SU-DHL-6 (cell line): ENCODE data around the gene ANKS6.

ENCODE experiments used
- H2AFZ ChIP-seq: fragments of 200-600 bp; sonication (generic); 2 replicates; pipeline ENCODE4 v1.6.1; 2014; ENCODE audit warnings: low read depth, mild to moderate bottlenecking, moderate library complexity, mixed read lengths, antibody characterized with exemption, low read length; ENCODE audit not compliant: severe bottlenecking
- H3F3A ChIP-seq: fragments of 200-600 bp; shearing (Covaris generic); 2 replicates; pipeline ENCODE4 v1.6.0; 2016; ENCODE audit warnings: antibody characterized with exemption, mild to moderate bottlenecking; ENCODE audit not compliant: insufficient read depth
- H3K27ac ChIP-seq: fragments of 200-600 bp; sonication (generic); 2 replicates; pipeline ENCODE4 v1.5.1; 2016; ENCODE audit warnings: low read depth, mild to moderate bottlenecking, low read length, moderate library complexity, mixed read lengths
- H3K27me3 ChIP-seq: fragments of 200-600 bp; sonication (generic), shearing (Covaris generic); 2 replicates; pipeline ENCODE4 v1.6.0; 2014; ENCODE audit warnings: mild to moderate bottlenecking, low read length
- H3K36me3 ChIP-seq: fragments of 200-600 bp; sonication (generic); 2 replicates; pipeline ENCODE4 v1.6.1; 2014; ENCODE audit warnings: mild to moderate bottlenecking, low read length, mixed read lengths
- H3K4me2 ChIP-seq: fragments of 300-600, 200-600 bp; shearing (Covaris generic), sonication (generic); 2 replicates; pipeline ENCODE4 v1.6.0; 2014; ENCODE audit warnings: low read length, low read depth, mild to moderate bottlenecking; ENCODE audit not compliant: poor library complexity, severe bottlenecking
- H3K4me3 ChIP-seq: fragments of 200-600 bp; sonication (generic); 2 replicates; pipeline ENCODE4 v1.5.1; 2014; ENCODE audit warnings: antibody characterized with exemption, low read length, mild to moderate bottlenecking, mixed read lengths; ENCODE audit not compliant: insufficient read depth, poor library complexity, severe bottlenecking
- H3K79me2 ChIP-seq: fragments of 200-600 bp; sonication (generic); 2 replicates; pipeline ENCODE4 v1.6.1; 2014; ENCODE audit warnings: mild to moderate bottlenecking, low read length, moderate library complexity; ENCODE audit not compliant: insufficient read depth
- H3K9ac ChIP-seq: fragments of 200-600 bp; sonication (generic); 2 replicates; pipeline ENCODE4 v1.7.0; 2014; ENCODE audit warnings: mild to moderate bottlenecking, low read length
- H3K9me2 ChIP-seq: fragments of 200-600 bp; sonication (generic); replicated peaks from 2 replicates; pipeline ENCODE4 v1.6.1; 2014; ENCODE audit warnings: low read length; ENCODE audit not compliant: insufficient read depth
- H3K9me3 ChIP-seq: fragments of 200-600 bp; sonication (generic); 2 replicates; pipeline ENCODE4 v1.6.1; 2014; ENCODE audit warnings: low read length, mixed read lengths; ENCODE audit not compliant: insufficient read depth
- H4K20me1 ChIP-seq: fragments of 200-600 bp; sonication (generic); 2 replicates; pipeline ENCODE4 v1.6.1; 2014; ENCODE audit warnings: low read depth, mild to moderate bottlenecking, antibody characterized with exemption, low read length, moderate library complexity, mixed read lengths
- EZH2phosphoT487 ChIP-seq: fragments of 200-600 bp; sonication (generic), shearing (Covaris generic); conservative IDR thresholded peaks from 2 replicates; pipeline ENCODE4 v1.6.1; 2018; ENCODE audit warnings: mild to moderate bottlenecking, antibody characterized with exemption, low read length, moderate library complexity, mixed read lengths
- TF ChIP-seq, protein P1 (sequence below): fragments of 200-600 bp; sonication (generic); IDR thresholded peaks from one replicate; pipeline ENCODE4 v1.5.1; 2017; ENCODE audit warnings: antibody characterized with exemption, mild to moderate bottlenecking, low read length, moderate library complexity; ENCODE audit not compliant: insufficient read depth, poor library complexity, severe bottlenecking

Gene ANKS6

DNA sequence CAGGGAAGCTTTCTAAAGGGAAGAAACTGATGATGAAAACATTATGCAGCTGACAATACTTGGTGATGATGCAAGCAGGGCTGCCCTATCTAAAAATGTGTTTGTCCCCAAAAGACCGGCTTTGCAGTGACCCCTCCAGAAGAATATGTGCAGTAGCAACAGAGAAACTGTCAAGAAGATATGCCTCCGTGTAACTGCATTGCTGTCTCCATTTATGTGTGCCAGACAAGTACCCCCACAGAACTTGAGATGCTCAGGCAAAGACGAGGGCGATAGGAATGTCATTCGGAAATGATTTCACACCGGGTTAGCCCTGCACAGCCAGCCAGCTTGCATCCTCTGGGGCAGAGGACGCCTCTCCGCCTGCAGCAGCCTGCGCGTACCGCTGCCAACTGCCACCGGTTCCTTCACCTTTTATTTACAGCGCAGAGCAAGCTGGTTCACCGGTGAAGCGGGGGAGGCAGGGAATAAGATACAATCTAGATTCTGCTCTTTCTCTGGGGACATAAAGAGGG, 89.6 kb downstream of the ANKS6 start:
- H2AFZ ChIP-seq: no peak overlapping the region
- TF ChIP-seq, protein P1, sequence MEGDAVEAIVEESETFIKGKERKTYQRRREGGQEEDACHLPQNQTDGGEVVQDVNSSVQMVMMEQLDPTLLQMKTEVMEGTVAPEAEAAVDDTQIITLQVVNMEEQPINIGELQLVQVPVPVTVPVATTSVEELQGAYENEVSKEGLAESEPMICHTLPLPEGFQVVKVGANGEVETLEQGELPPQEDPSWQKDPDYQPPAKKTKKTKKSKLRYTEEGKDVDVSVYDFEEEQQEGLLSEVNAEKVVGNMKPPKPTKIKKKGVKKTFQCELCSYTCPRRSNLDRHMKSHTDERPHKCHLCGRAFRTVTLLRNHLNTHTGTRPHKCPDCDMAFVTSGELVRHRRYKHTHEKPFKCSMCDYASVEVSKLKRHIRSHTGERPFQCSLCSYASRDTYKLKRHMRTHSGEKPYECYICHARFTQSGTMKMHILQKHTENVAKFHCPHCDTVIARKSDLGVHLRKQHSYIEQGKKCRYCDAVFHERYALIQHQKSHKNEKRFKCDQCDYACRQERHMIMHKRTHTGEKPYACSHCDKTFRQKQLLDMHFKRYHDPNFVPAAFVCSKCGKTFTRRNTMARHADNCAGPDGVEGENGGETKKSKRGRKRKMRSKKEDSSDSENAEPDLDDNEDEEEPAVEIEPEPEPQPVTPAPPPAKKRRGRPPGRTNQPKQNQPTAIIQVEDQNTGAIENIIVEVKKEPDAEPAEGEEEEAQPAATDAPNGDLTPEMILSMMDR: no peak
- no peak for TF ChIP-seq EZH2phosphoT487
- H3K36me3 ChIP-seq: no peaks in the 10 kb centered on the region
- no peak overlapping the region for H3K4me3 ChIP-seq
- no peak overlapping the region for H3K9ac ChIP-seq
- no peaks in the 10 kb centered on the region for H3K9me2 ChIP-seq
- H3K9me3 ChIP-seq: no peaks in the 10 kb centered on the region
- no peaks in the 10 kb centered on the region for H3K27me3 ChIP-seq
- H4K20me1 ChIP-seq: no peaks in the 10 kb centered on the region
- no peaks in the 10 kb centered on the region for H3K79me2 ChIP-seq
- no peak overlapping the region for H3K4me2 ChIP-seq
- no peaks in the 10 kb centered on the region for H3F3A ChIP-seq
- no peak overlapping the region for H3K27ac ChIP-seq

DNA sequence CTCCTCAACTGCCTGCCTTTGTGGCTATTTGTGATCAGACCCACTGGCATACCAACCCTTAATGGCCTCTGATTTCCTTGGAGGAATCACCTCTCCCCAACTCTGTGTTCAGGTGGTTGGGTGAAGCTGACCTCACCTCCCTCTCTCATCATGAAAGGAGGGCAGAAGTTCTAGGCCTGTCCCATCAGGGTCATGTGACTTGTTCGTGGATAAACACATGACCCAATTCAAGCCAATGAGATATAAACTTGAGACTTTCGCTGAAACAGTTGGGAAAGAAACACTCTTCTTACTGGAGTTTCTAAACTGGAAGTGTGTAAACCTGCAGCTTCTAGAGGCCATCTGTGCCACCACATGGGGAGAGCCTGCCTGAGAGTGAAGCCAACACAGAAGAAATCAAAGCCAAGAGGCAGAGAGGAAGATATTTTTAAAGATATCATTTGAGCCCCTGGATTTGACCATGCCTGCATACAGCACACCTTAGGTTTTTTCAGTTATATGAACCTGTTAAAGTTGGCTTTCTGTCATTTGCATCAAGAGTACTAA, 93.4 kb downstream of the ANKS6 start:
- no peaks in the 10 kb centered on the region for H3K27me3 ChIP-seq
- no peak overlapping the region for H3K4me3 ChIP-seq
- no peak for TF ChIP-seq EZH2phosphoT487
- TF ChIP-seq, protein P1: no peak

DNA sequence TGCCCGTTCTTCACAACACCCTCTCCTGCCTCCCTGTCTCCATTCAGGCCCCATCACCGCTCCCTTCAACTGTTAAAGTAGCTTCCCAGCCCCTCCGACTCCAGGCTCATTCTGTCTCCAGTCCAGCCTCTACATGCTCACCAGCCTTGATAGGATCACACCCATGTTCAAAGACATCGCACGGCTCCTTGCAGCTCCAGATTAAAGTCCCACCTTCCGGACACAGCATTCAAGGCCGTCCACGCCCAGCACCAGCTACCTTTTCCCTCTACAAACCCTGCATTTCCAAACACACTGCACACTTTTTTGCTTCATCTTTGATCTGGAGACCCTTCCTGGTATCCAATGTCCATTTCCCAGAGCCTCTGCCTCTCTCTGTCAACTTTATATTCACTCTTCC, 94.0 kb downstream of the ANKS6 start:
- TF ChIP-seq, protein P1: no peak
- no peak for TF ChIP-seq EZH2phosphoT487
- no peak overlapping the region for H3K4me3 ChIP-seq
- no peak overlapping the region for H2AFZ ChIP-seq
- H3K36me3 ChIP-seq: no peaks in the 10 kb centered on the region
- H3K9me3 ChIP-seq: no peaks in the 10 kb centered on the region
- no peak overlapping the region for H3K27ac ChIP-seq
- no peak overlapping the region for H3K4me2 ChIP-seq
- H3K79me2 ChIP-seq: no peaks in the 10 kb centered on the region
- no peaks in the 10 kb centered on the region for H4K20me1 ChIP-seq
- no peaks in the 10 kb centered on the region for H3F3A ChIP-seq
- H3K9ac ChIP-seq: no peak overlapping the region
- H3K27me3 ChIP-seq: no peaks in the 10 kb centered on the region
- no peaks in the 10 kb centered on the region for H3K9me2 ChIP-seq

More for the DNA sequence above, 93.4 kb downstream of the ANKS6 start:
- Histone ChIP-seq H3K9ac (no peak overlapping the region), H2AFZ (no peak overlapping the region), H4K20me1 (no peaks in the 10 kb centered on the region), H3F3A (no peaks in the 10 kb centered on the region), H3K36me3 (no peaks in the 10 kb centered on the region), H3K9me3 (no peaks in the 10 kb centered on the region), H3K27ac (no peak overlapping the region), H3K79me2 (no peaks in the 10 kb centered on the region), H3K9me2 (no peaks in the 10 kb centered on the region), H3K4me2 (no peak overlapping the region)
